CD14-positive monocyte (primary cell): ENCODE measurements around the gene TNNI2. TPM values are rescaled to one million over a fixed set of nuclear protein-coding genes. Genes with fewer than 3 reads are reported as not detected.

ENCODE experiments used
- DNase-seq, 3 donors: peaks; one replicate each; pipeline ENCODE4 v3.0.0-alpha.2; 2011 to 2022
- H2AFZ ChIP-seq: 2 replicates; pipeline ENCODE4 v1.6.0; 2012; ENCODE audit warnings: mild to moderate bottlenecking, low read depth, low read length, inconsistent platforms; ENCODE audit not compliant: insufficient read depth, poor library complexity, severe bottlenecking
- H3K27ac ChIP-seq, 2 donors: 1 replicate in 1 of 2; 2 replicates in 1 of 2; pipeline ENCODE4 v1.5.1; 2012 to 2013; ENCODE audit warnings: low read length in 2 of 2, control low read depth in 1 of 2, inconsistent platforms in 1 of 2, low read depth in 1 of 2, mild to moderate bottlenecking in 1 of 2
- H3K27me3 ChIP-seq, 2 donors: one replicate each; pipeline versions ENCODE4 v1.6.0 to v1.6.1; 2011 to 2013; ENCODE audit warnings: low read length in 2 of 2; ENCODE audit not compliant: control insufficient read depth in 2 of 2, insufficient read depth in 2 of 2
- H3K36me3 ChIP-seq, 2 donors: replicated peaks in 1 of 2; 1 replicate in 1 of 2; 2 replicates in 1 of 2; pipeline versions ENCODE4 v1.5.1 to v1.6.1; 2012 to 2013; ENCODE audit warnings: low read length in 2 of 2, control low read depth in 1 of 2, inconsistent platforms in 1 of 2, mild to moderate bottlenecking in 1 of 2; ENCODE audit not compliant: insufficient read depth in 2 of 2, control insufficient read depth in 1 of 2
- H3K4me1 ChIP-seq, 2 donors: 1 replicate in 1 of 2; 2 replicates in 1 of 2; pipeline versions ENCODE4 v1.5.1 to v1.6.1; 2012 to 2013; ENCODE audit warnings: low read length in 2 of 2, control low read depth in 1 of 2, inconsistent platforms in 1 of 2, mild to moderate bottlenecking in 1 of 2, moderate library complexity in 1 of 2; ENCODE audit not compliant: insufficient read depth in 2 of 2, control insufficient read depth in 1 of 2
- H3K4me2 ChIP-seq: replicated peaks from 2 replicates; pipeline ENCODE3; 2012; ENCODE audit warnings: low read length, moderate library complexity, mild to moderate bottlenecking; ENCODE audit not compliant: poor library complexity, severe bottlenecking; ENCODE audit errors: extremely low read depth
- H3K4me3 ChIP-seq, 3 experiments: fragments of 200-600 bp in 1 of 3; sonication (generic) in 1 of 3; replicated peaks in 1 of 3; 1 replicate in 2 of 3; 2 replicates in 1 of 3; pipeline ENCODE4 v1.5.1; 2011 to 2013; ENCODE audit warnings: low read length in 3 of 3, mild to moderate bottlenecking in 3 of 3, control low read depth in 2 of 3, low read depth in 2 of 3, inconsistent platforms in 1 of 3, moderate library complexity in 1 of 3
- H3K79me2 ChIP-seq: 2 replicates; pipeline ENCODE4 v1.6.0; 2012; ENCODE audit warnings: mild to moderate bottlenecking, control low read depth, inconsistent platforms, low read length, moderate library complexity; ENCODE audit not compliant: insufficient read depth
- H3K9ac ChIP-seq: 2 replicates; pipeline ENCODE4 v1.6.0; 2017; ENCODE audit warnings: low read length, mild to moderate bottlenecking; ENCODE audit not compliant: insufficient read depth, poor library complexity, severe bottlenecking
- H3K9me3 ChIP-seq, 2 donors: replicated peaks in 1 of 2; 1 replicate in 1 of 2; 2 replicates in 1 of 2; pipeline versions ENCODE4 v1.5.1 to v1.6.1; 2012 to 2013; ENCODE audit warnings: low read length in 2 of 2, control low read depth in 1 of 2; ENCODE audit not compliant: control insufficient read depth in 1 of 2, insufficient read depth in 1 of 2
- H4K20me1 ChIP-seq: 2 replicates; pipeline ENCODE4 v1.6.0; 2012; ENCODE audit warnings: mild to moderate bottlenecking, low read length, control low read depth, moderate library complexity; ENCODE audit not compliant: insufficient read depth
- H3K27ac Mint-ChIP-seq, 7 donors: one replicate each; pipeline ENCODE4 v1.8.0; 2020; ENCODE audit warnings: mild to moderate bottlenecking in 7 of 7, mixed read lengths in 7 of 7, moderate library complexity in 6 of 7, inconsistent platforms in 2 of 7
- H3K27me3 Mint-ChIP-seq, 3 donors: one replicate each; pipeline ENCODE4 v1.8.0; 2021 to 2022; ENCODE audit warnings: low read depth in 3 of 3, mild to moderate bottlenecking in 3 of 3, mixed read lengths in 3 of 3, moderate library complexity in 3 of 3, inconsistent platforms in 1 of 3
- H3K36me3 Mint-ChIP-seq, 2 donors: one replicate each; pipeline ENCODE4 v1.8.0; 2020; ENCODE audit warnings: mixed read lengths in 2 of 2, inconsistent platforms in 1 of 2, mild to moderate bottlenecking in 1 of 2
- H3K4me1 Mint-ChIP-seq: one replicate; pipeline ENCODE4 v1.8.0; 2020; ENCODE audit warnings: mild to moderate bottlenecking, mixed read lengths
- H3K4me3 Mint-ChIP-seq, 2 donors: one replicate each; pipeline ENCODE4 v1.8.0; 2020; ENCODE audit warnings: mild to moderate bottlenecking in 2 of 2, mixed read lengths in 2 of 2, moderate library complexity in 1 of 2
- H3K9me3 Mint-ChIP-seq, 7 donors: one replicate each; pipeline ENCODE4 v1.8.0; 2020 to 2022; ENCODE audit warnings: mixed read lengths in 7 of 7, mild to moderate bottlenecking in 6 of 7, moderate library complexity in 6 of 7, inconsistent platforms in 2 of 7
- CTCF ChIP-seq: fragments of 200-600 bp; IDR thresholded peaks from one replicate; pipeline ENCODE4 v1.8.0; 2022; ENCODE audit warnings: antibody characterized with exemption, mild to moderate bottlenecking
- WGBS: methylation state at CpG from one replicate; pipeline ENCODE4 v1.1.5; 2013; ENCODE audit warnings: missing lambda C conversion rate; ENCODE audit not compliant: insufficient coverage; 5-methylcytosine and 5-hydroxymethylcytosine counted together
- intact Hi-C, 2 donors: fragments of 100-400 bp; cut with micrococcal nuclease; formaldehyde crosslinking; loops; one replicate each; pipeline versions ENCODE4 v1.15.0 to v1.15.1; 2023
- polyA plus RNA-seq, 3 donors: library from polyadenylated mRNA; depleted of rRNA in 1 of 3; unstranded in 2 of 3; stranded (reverse) in 1 of 3; fragments of 300-500 nt in 2 of 3; fragments of >200 nt in 1 of 3; fragmentation: Illumina TruSeq in 2 of 3; gene quantifications; 1 replicate in 2 of 3; 2 replicates in 1 of 3; pipeline ENCODE4 v1.2.3, GENCODE V29; 2012 to 2021

Gene TNNI2
- polyA plus RNA-seq, 3 donors: 11.4 to 45.8 (median 11.7) TPM

- Histone ChIP-seq H3K9ac (no peak overlapping the region), H3K4me3 (no peak overlapping the region), H3K4me2 (no peak overlapping the region), H3K79me2 (no peaks in the 10 kb centered on the region), H3K36me3 (no peaks in the 10 kb centered on the region), H2AFZ (peak overlapping the region; percentile 72), H3K9me3 (no peaks in the 10 kb centered on the region), H3K27ac (no peak overlapping the region), H3K27me3 (peaks cover 0 to 52% of the 10 kb centered on the region in 2 donors), H3K4me1 (peaks cover 8 to 14% of the 10 kb centered on the region in 2 donors), H4K20me1 (no peaks in the 10 kb centered on the region)
- 68% methylated on average over 19 of the region's 26 CpGs for WGBS
- Mint-ChIP-seq H3K27me3 (peaks cover 47 to 79% (median 48%) of the 10 kb centered on the region in 3 donors), H3K27ac (no peak overlapping the region), H3K4me3 (peak overlapping the region; percentile 2 to 45), H3K4me1 (peaks cover 8% of the 10 kb centered on the region), H3K36me3 (no peaks in the 10 kb centered on the region), H3K9me3 (peaks cover 0 to 2% (median 0%) of the 10 kb centered on the region in 7 donors)
- no peak for DNase-seq
- no peak for TF ChIP-seq CTCF
- intact Hi-C loops: loop anchor here (1.0 to 10.0 kb wide), 4 partner anchors 83 to 316 kb away; partner anchors contain the start of gene TNNT3 (in 1 of the 2)
Measured at GRCh38 chr11:1831338-1832210, 7.2 kb upstream of the TNNI2 start.

- Histone ChIP-seq H3K36me3 (no peaks in the 10 kb centered on the region), H3K27me3 (peaks cover 0 to 47% of the 10 kb centered on the region in 2 donors), H3K9me3 (no peaks in the 10 kb centered on the region), H3K79me2 (no peaks in the 10 kb centered on the region), H2AFZ (peak overlapping the region; percentile 72), H3K9ac (peak overlapping the region; percentile 19), H3K4me1 (peaks cover 8 to 14% of the 10 kb centered on the region in 2 donors), H4K20me1 (no peaks in the 10 kb centered on the region), H3K4me3 (peak overlapping the region in 2 of 3 experiments; percentile 22 to 64), H3K4me2 (peak overlapping the region; percentile 72), H3K27ac (no peak overlapping the region)
- intact Hi-C loops: loop anchor here (1.0 to 10.0 kb wide), 4 partner anchors 82 to 315 kb away; partner anchors contain the start of gene TNNT3 (in 1 of the 2)
- Mint-ChIP-seq H3K27me3 (peaks cover 43 to 74% (median 43%) of the 10 kb centered on the region in 3 donors), H3K27ac (no peak overlapping the region), H3K36me3 (no peaks in the 10 kb centered on the region), H3K9me3 (peaks cover 0 to 2% (median 0%) of the 10 kb centered on the region in 7 donors), H3K4me3 (peak overlapping the region; percentile 58 to 72), H3K4me1 (peaks cover 8% of the 10 kb centered on the region)
- TF ChIP-seq CTCF: peak; percentile 100
- WGBS: 15% methylated on average over 37 of the region's 40 CpGs
- DNase-seq: peak in 2 of 3 donors; percentile 44 to 52
Measured at GRCh38 chr11:1832211-1832919, 6.4 kb upstream of the TNNI2 start.
